Epithelial cell of proximal tubule (primary cell): ENCODE results near the gene SYT17. TPM values are rescaled to one million over a fixed set of nuclear protein-coding genes. Genes with fewer than 3 reads are reported as not detected.

Source experiments
- DNase-seq: peaks from one replicate; pipeline ENCODE4 v3.0.0-alpha.2; 2011; ENCODE audit warnings: low read depth
- H3K4me3 ChIP-seq: 2 replicates; pipeline ENCODE4 v1.5.1; 2011; ENCODE audit warnings: low read depth, mild to moderate bottlenecking, low read length
- total RNA-seq: library from RNA; depleted of rRNA; stranded (reverse); fragments of >200 nt; gene quantifications from 2 replicates; pipeline ENCODE4 v1.2.3, GENCODE V29; 2015
- TF ChIP-seq, protein P1 (sequence below): conservative IDR thresholded peaks from 2 replicates; pipeline ENCODE4 v1.5.1; 2012; ENCODE audit warnings: low read depth, mild to moderate bottlenecking, low read length

The SYT17 gene
- total RNA-seq, 1 donor from 2014 or later: 1.2 TPM

DNA sequence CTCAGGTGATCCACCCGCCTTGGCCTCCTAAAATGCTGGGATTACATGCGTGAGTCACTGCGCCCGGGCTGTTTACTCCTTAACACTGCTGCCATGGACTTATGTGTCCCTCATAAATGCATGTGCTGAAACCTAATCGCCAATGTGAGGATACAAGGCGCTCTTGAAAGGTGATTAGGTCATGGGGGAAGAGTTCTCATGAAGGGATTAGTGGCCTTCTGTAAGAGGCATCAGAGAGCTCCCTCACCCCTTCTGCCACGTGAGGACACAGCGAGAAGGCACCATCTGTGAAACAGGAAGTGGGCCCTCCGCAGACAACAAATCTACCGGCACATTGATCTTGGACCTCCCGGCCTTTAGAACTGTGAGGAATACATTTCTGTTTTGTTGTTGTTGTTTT lies 35.1 kb upstream of the SYT17 start:
- DNase-seq: no peak
- no peak overlapping the region for H3K4me3 ChIP-seq
- TF ChIP-seq, protein P1, sequence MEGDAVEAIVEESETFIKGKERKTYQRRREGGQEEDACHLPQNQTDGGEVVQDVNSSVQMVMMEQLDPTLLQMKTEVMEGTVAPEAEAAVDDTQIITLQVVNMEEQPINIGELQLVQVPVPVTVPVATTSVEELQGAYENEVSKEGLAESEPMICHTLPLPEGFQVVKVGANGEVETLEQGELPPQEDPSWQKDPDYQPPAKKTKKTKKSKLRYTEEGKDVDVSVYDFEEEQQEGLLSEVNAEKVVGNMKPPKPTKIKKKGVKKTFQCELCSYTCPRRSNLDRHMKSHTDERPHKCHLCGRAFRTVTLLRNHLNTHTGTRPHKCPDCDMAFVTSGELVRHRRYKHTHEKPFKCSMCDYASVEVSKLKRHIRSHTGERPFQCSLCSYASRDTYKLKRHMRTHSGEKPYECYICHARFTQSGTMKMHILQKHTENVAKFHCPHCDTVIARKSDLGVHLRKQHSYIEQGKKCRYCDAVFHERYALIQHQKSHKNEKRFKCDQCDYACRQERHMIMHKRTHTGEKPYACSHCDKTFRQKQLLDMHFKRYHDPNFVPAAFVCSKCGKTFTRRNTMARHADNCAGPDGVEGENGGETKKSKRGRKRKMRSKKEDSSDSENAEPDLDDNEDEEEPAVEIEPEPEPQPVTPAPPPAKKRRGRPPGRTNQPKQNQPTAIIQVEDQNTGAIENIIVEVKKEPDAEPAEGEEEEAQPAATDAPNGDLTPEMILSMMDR: no peak

DNA sequence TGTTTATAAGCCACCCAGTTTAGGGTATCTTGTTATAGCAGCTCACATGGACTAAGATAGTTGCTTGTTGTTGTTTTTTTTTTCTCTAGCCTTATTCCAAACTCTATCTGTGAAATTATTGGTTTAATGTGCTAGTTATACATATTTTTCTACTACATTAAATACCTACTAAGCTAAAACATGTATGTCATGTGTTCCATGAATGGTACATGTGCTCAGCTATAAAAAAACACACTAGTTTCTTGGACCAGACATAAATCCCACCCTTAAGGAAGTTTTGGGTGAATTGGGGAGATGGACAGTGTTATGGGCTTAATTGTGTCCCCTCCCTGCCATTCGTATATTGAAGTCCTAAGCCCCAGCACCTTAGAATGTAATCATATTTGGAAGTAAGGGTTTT lies 34.4 kb upstream of the SYT17 start:
- H3K4me3 ChIP-seq: no peak overlapping the region
- TF ChIP-seq, protein P1: no peak
- DNase-seq: no peak

DNA sequence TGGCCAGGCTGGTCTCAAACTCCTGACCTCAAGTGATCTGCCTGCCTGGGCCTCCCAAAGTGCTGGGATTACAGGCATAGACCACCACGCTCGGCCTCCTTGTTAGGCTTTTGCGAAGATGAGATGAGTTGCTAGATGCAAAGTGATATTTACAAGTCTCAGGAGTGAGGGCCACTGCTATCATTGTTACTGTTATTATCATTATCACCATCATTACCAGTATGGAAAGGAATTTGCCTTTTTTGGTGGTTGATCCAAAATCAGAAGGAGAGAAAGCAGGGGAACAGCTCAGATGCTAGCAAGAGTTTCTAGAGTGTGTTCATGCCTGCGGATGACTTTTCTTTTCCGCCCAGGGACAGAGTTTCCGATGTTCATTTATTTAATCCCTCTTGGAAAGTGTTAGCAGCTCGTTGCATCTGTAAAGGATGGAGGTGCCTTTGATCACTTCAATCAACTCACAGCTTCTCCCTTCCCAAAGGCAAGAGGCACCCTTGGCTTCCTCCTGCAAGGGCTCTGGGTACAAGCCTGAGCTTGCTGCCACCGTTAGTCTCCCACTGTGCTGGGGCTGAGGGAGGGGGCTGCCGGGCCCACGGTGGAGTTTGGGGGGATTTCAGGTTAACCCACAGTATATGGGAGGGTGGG lies 32.7 kb upstream of the SYT17 start:
- TF ChIP-seq, protein P1: no peak
- DNase-seq: no peak
- no peak overlapping the region for H3K4me3 ChIP-seq

DNA sequence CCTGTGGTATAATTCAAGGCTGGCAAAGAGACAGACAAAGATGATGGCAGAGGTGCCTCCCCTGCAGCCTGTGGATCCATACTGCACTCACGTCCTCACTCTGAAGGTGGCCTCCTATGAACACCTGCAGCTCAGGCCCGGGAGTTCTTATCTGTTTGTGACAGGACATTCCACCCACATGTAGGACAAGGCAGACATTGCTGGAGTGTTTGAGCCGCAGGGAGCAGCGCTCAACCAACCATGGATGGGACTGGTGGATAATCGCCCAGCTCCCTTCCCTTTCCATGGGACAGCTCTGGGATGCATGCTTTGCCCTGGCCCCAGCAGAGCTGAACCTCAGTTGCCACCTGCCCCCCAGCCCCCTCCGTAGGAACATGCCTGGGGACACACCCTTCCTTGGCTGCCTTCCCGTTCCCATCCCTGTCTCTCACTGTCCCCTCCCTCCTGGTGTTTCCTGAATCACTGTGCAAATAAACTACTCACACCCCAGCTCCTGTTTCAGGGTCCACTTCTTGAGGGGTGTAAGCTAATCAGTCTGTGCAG lies 32.1 kb upstream of the SYT17 start:
- DNase-seq: no peak
- no peak overlapping the region for H3K4me3 ChIP-seq
- TF ChIP-seq, protein P1: no peak

DNA sequence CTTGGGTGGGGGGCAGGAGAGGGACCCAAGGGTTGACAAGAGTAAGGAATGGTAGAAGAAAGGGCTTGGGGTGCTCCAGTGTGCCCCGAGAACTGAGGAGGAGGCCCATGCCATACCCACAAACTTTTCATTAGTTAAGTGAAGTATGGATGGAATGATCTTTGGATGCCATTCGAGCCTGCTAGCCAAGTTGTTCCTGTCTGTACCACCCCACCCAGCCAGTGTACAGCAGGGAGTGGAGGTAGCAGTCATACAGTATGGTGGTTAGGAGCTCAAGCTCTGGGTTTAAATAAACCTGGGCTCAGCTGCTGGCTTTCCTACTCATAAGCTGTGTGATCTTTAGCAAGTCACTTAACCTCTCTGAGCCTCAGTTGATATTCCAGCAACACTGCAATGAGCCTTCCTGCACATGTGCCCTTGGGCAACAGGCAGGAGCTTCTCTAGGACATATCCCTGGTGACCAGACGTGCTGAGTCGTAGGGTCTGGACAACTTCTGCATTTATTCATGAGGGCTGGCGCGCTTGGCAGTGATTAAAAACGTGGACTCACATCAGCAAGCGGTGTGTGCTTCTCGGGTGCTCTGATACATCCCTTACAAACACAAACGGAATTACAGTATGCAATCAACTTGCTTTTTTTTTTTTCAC lies 31.4 kb upstream of the SYT17 start:
- no peak overlapping the region for H3K4me3 ChIP-seq
- DNase-seq: no peak
- TF ChIP-seq, protein P1: no peak

GRCh38 chr16:19137201-19138128 lies 30.6 kb upstream of the SYT17 start:
- DNase-seq: no peak
- H3K4me3 ChIP-seq: no peak overlapping the region
- TF ChIP-seq, protein P1: no peak
